Esophagus (tissue), 2 donors: ENCODE measurements around the gene CSNK2A3. TPM values are rescaled to one million over a fixed set of nuclear protein-coding genes. Genes with fewer than 3 reads are reported as not detected.

ENCODE experiments used
- H3K27ac ChIP-seq, 2 donors: one replicate each; pipeline ENCODE4 v1.5.1; 2013; ENCODE audit warnings: low read depth in 2 of 2, mild to moderate bottlenecking in 2 of 2, inconsistent platforms in 1 of 2, low read length in 1 of 2, moderate library complexity in 1 of 2
- H3K27me3 ChIP-seq, 2 donors: one replicate each; pipeline ENCODE4 v1.6.1; 2013; ENCODE audit warnings: low read length in 2 of 2, control low read depth in 1 of 2, mild to moderate bottlenecking in 1 of 2; ENCODE audit not compliant: insufficient read depth in 2 of 2, control insufficient read depth in 1 of 2
- H3K36me3 ChIP-seq, 2 donors: one replicate each; pipeline ENCODE4 v1.6.1; 2013; ENCODE audit warnings: low read length in 1 of 2; ENCODE audit not compliant: control insufficient read depth in 2 of 2, insufficient read depth in 2 of 2
- H3K4me1 ChIP-seq, 2 donors: one replicate each; pipeline ENCODE4 v1.6.1; 2013; ENCODE audit warnings: low read length in 1 of 2; ENCODE audit not compliant: control insufficient read depth in 2 of 2, insufficient read depth in 2 of 2
- H3K4me3 ChIP-seq, 2 donors: one replicate each; pipeline ENCODE4 v1.5.1; 2013; ENCODE audit warnings: low read length in 2 of 2, mild to moderate bottlenecking in 2 of 2, low read depth in 1 of 2, moderate library complexity in 1 of 2
- H3K9me3 ChIP-seq, 2 donors: one replicate each; pipeline ENCODE4 v1.6.1; 2013; ENCODE audit warnings: mild to moderate bottlenecking in 2 of 2, low read depth in 1 of 2, low read length in 1 of 2, moderate library complexity in 1 of 2; ENCODE audit not compliant: control insufficient read depth in 2 of 2, insufficient read depth in 1 of 2
- WGBS, 2 donors: extraction: QIAGEN DNeasy Blood & Tissue Kit; methylation state at CpG; one replicate each; pipeline ENCODE4 v1.1.7; 2013; 5-methylcytosine and 5-hydroxymethylcytosine counted together
- polyA plus RNA-seq, 2 donors: library from polyadenylated mRNA; stranded (reverse); fragments of 200-250 nt; gene quantifications; one replicate each; pipeline ENCODE4 v1.2.3, GENCODE V29; 2013
- donor health status: healthy with polysubstance abuse.
- donor health status: Bipolar disorder and iron deficiency.

Gene CSNK2A3
- polyA plus RNA-seq, 2 donors = 0.14 to 0.54 TPM

GRCh38 chr11:11391796-11392463 lies 38.9 kb upstream of the CSNK2A3 start:
- no peaks in the 10 kb centered on the region for H3K4me1 ChIP-seq
- 52 to 53% methylated on average over 13 of the region's 13 CpGs for WGBS, 2 donors
- H3K27me3 ChIP-seq = no peaks in the 10 kb centered on the region
- H3K9me3 ChIP-seq = no peaks in the 10 kb centered on the region
- H3K4me3 ChIP-seq = no peak overlapping the region
- H3K36me3 ChIP-seq = no peaks in the 10 kb centered on the region
- no peak overlapping the region for H3K27ac ChIP-seq

GRCh38 chr11:11391169-11391568 lies 38.1 kb upstream of the CSNK2A3 start:
- H3K4me1 ChIP-seq = no peaks in the 10 kb centered on the region
- no peaks in the 10 kb centered on the region for H3K27me3 ChIP-seq
- H3K36me3 ChIP-seq = no peaks in the 10 kb centered on the region
- no peak overlapping the region for H3K4me3 ChIP-seq
- no peaks in the 10 kb centered on the region for H3K9me3 ChIP-seq
- no peak overlapping the region for H3K27ac ChIP-seq

DNA sequence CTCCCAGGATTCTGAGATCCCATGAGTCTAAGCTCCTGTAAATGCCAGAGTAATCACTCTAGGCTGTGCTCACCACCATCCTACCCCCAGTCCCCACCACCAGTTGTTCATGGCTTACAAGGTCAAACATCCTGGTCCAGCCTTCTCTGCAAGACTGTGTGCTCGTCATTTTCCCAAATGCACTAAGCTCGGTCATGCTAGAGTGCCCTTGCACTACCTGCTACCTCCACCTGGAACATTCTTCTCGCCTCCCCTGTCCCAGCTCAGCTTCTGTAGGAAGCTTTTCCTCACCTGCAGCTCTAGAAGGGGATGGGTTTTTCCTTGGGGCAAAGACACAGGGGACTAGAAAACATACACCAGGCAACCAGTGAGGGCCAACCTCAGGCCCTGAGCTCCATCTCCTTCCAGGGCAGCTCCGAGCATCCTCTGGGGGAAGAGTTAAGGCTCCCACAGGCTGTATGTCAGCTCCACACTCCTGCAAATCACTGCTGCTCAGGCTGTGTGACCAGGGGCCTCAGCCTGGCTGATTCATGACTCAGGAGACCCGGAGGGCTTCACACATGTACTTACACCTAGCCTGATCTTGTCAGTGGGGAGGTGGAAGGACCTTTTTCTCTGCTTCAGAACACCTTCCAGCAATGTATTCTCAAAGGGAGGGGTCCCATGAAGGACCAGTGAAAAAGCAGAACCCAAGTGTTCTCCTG lies 37.2 kb upstream of the CSNK2A3 start:
- Histone ChIP-seq H3K27me3 (no peaks in the 10 kb centered on the region), H3K4me3 (no peak overlapping the region), H3K27ac (no peak overlapping the region), H3K36me3 (no peaks in the 10 kb centered on the region), H3K9me3 (no peaks in the 10 kb centered on the region), H3K4me1 (no peaks in the 10 kb centered on the region)
- 91 to 95% methylated on average over 5 of the region's 5 CpGs for WGBS, 2 donors

DNA sequence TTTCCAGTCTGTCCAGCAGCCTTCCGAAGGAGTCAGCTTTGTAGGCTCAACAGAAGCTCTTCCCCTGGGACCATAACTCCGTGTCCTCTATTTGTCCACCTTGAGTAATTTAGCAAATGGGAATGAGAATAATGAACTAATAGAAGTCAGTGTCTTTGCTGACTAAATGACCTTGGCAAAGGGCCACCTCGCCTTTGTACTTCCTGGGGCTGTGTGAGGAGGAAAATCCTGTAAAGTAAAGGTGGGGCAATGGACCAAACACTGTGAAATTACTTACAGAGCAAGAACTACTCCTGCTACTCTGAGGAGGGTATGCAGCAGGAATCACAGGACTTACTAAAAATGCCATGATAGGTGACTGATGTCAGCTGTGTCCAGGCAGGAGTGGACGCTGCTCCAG lies 36.2 kb upstream of the CSNK2A3 start:
- H3K27ac ChIP-seq = no peak overlapping the region
- no peaks in the 10 kb centered on the region for H3K36me3 ChIP-seq
- no peaks in the 10 kb centered on the region for H3K9me3 ChIP-seq
- no peak overlapping the region for H3K4me3 ChIP-seq
- WGBS, 2 donors = 65 to 75% methylated on average over 4 of the region's 4 CpGs
- no peaks in the 10 kb centered on the region for H3K27me3 ChIP-seq
- H3K4me1 ChIP-seq = no peaks in the 10 kb centered on the region

DNA sequence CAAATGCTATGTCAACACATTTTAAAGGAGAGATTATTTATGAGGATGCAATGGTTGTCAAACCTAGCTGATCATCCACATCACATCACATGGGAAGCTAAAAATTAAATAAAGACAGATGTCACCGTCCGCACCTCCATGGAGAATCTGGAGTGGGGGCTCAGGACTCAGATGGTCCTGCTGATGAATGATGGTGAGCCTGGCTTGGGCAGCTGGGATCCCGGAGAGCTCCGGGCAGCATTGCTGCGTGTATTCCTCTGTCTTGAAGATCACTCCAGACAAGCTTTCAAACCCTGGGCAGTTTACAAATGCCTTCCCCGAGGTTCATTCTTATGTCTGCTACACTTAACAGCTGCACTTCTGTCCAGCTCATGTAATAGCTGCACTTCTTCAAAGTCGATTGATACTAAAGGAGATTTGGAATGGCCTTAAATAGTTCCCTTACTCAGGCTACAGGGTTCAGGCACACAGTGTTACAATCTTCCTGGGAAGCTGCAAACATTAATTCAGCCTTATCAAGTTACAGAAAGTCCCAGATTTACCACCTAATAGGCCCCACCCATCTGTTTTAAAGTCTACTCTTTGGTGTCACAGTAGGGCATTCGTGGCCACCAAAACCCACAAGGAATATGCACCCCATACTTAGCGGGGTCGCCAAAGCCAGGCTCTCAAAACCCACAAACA lies 34.7 kb upstream of the CSNK2A3 start:
- no peaks in the 10 kb centered on the region for H3K27me3 ChIP-seq

DNA sequence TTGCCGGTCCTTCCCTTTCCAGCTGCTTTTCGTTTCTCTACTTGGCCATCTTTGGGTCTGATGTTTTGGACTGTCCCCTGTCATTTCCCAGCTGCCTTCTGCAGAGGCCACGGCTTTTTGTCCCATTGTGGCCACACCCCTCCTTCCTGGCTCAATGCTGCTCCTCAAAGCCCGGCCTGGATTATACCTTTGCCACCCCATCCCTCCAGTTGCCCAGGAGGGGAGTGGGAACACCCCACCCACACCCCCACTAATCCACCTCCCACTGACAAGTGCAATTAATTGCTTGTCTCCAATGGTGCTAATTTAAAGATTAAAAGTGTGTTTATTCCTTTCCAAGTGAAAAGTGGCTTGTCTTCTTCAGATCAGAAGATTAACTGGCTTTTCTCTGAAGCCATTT lies 34.2 kb upstream of the CSNK2A3 start:
- Histone ChIP-seq H3K27me3 (no peaks in the 10 kb centered on the region), H3K9me3 (no peaks in the 10 kb centered on the region), H3K4me3 (no peak overlapping the region), H3K36me3 (no peaks in the 10 kb centered on the region), H3K27ac (no peak overlapping the region), H3K4me1 (no peaks in the 10 kb centered on the region)
- 56 to 66% methylated on average over 4 of the region's 4 CpGs for WGBS, 2 donors

More for the DNA sequence above, 34.7 kb upstream of the CSNK2A3 start:
- Histone ChIP-seq H3K27ac (no peak overlapping the region), H3K9me3 (no peaks in the 10 kb centered on the region), H3K36me3 (no peaks in the 10 kb centered on the region), H3K4me3 (no peak overlapping the region), H3K4me1 (no peaks in the 10 kb centered on the region)
- WGBS, 2 donors = 80 to 82% methylated on average over 10 of the region's 10 CpGs

GRCh38 chr11:11384829-11385228 lies 31.8 kb upstream of the CSNK2A3 start:
- 93 to 100% methylated on average over 2 of the region's 2 CpGs for WGBS, 2 donors

DNA sequence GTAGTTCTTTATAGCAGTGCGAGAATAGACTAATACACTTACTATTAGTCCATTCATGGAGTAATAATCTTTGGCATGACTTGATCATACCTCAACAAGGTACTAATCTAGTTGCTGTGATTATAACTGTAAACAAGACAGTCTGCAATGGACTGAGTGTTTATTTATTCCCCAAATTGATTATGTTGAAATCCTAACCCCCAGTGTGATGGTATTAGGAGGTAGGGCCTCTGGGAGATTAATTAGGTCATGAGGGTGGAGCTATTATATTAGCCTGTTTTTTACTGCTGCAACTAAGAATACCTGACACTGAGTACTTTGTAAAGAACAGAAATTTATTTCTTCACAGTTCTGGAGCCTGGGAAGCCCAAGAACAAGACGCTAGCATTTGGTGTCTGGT lies 30.9 kb upstream of the CSNK2A3 start:
- H3K27ac ChIP-seq = no peak overlapping the region
- no peak overlapping the region for H3K4me3 ChIP-seq
- no peaks in the 10 kb centered on the region for H3K36me3 ChIP-seq
- no peaks in the 10 kb centered on the region for H3K9me3 ChIP-seq
- H3K4me1 ChIP-seq = no peaks in the 10 kb centered on the region
- H3K27me3 ChIP-seq = no peaks in the 10 kb centered on the region
- 96 to 98% methylated on average over 2 of the region's 2 CpGs for WGBS, 2 donors

More at GRCh38 chr11:11384829-11385228, 31.8 kb upstream of the CSNK2A3 start:
- H3K4me1 ChIP-seq = no peaks in the 10 kb centered on the region
- H3K36me3 ChIP-seq = no peaks in the 10 kb centered on the region
- H3K9me3 ChIP-seq = no peaks in the 10 kb centered on the region
- no peak overlapping the region for H3K4me3 ChIP-seq
- H3K27me3 ChIP-seq = no peaks in the 10 kb centered on the region
- H3K27ac ChIP-seq = no peak overlapping the region

- WGBS, 2 donors = 76 to 80% methylated on average over 7 of the region's 7 CpGs
- no peaks in the 10 kb centered on the region for H3K4me1 ChIP-seq
- no peaks in the 10 kb centered on the region for H3K27me3 ChIP-seq
- H3K9me3 ChIP-seq = no peaks in the 10 kb centered on the region
- H3K4me3 ChIP-seq = no peak overlapping the region
- H3K27ac ChIP-seq = no peak overlapping the region
- H3K36me3 ChIP-seq = no peaks in the 10 kb centered on the region
Observed at GRCh38 chr11:11382858-11383532, 29.9 kb upstream of the CSNK2A3 start.
